Heart right ventricle (tissue), 16 donors: ENCODE data around the gene CPHXL. TPM values are rescaled to one million over a fixed set of nuclear protein-coding genes. Genes with fewer than 3 reads are reported as not detected.

ENCODE experiments used
- ATAC-seq, 8 donors: fragments of 200-7000 bp; cut with Tn5 transposase; one replicate each; pipeline ENCODE4 v1.9.1; 2020; ENCODE audit warnings: mild to moderate bottlenecking in 8 of 8, moderate library complexity in 8 of 8, moderate number of reproducible peaks in 1 of 8
- DNase-seq, 2 donors: peaks; one replicate each; pipeline ENCODE4 v3.0.0-alpha.2; 2020
- H3K27ac ChIP-seq, 10 donors: fragments of 200-600 bp; sonication (generic) in 2 of 10; one replicate each; pipeline versions ENCODE4 v1.5.0 to v1.8.0; 2020 to 2022; ENCODE audit warnings: mild to moderate bottlenecking in 3 of 10
- H3K27me3 ChIP-seq, 7 donors: fragments of 200-600 bp; one replicate each; pipeline ENCODE4 v1.8.0; 2021 to 2022; ENCODE audit warnings: mild to moderate bottlenecking in 2 of 7
- H3K36me3 ChIP-seq, 9 donors: fragments of 200-600 bp; sonication (generic) in 1 of 9; one replicate each; pipeline versions ENCODE4 v1.5.0 to v1.8.0; 2020 to 2022; ENCODE audit warnings: mild to moderate bottlenecking in 2 of 9
- H3K4me1 ChIP-seq, 9 donors: fragments of 200-600 bp; sonication (generic) in 1 of 9; one replicate each; pipeline versions ENCODE4 v1.5.0 to v1.8.0; 2020 to 2022; ENCODE audit warnings: mild to moderate bottlenecking in 4 of 9
- H3K4me3 ChIP-seq, 10 donors: fragments of 200-600 bp; sonication (generic) in 2 of 10; one replicate each; pipeline versions ENCODE4 v1.5.0 to v1.8.0; 2020 to 2022; ENCODE audit warnings: mild to moderate bottlenecking in 7 of 10, moderate library complexity in 2 of 10
- H3K9me3 ChIP-seq, 11 donors: fragments of 200-600 bp in 10 of 11; sonication (generic) in 2 of 11; one replicate each; pipeline versions ENCODE4 v1.5.0 to v1.8.0; 2013 to 2022; ENCODE audit warnings: mild to moderate bottlenecking in 2 of 11, control low read depth in 1 of 11, moderate library complexity in 1 of 11
- WGBS, 2 donors: extraction: QIAGEN DNeasy Blood & Tissue Kit; methylation state at CpG; one replicate each; pipeline ENCODE4 v1.1.7; 2013; ENCODE audit warnings: inconsistent platforms in 1 of 2; 5-methylcytosine and 5-hydroxymethylcytosine counted together
- intact Hi-C, 10 donors: fragments of 100-400 bp; cut with DNase I; formaldehyde crosslinking; loops; one replicate each; pipeline versions ENCODE4 v1.11.1 to v1.14.2; 2022
- polyA plus RNA-seq, 2 donors: library from polyadenylated mRNA; stranded (reverse); fragments of 200-250 nt; gene quantifications; one replicate each; pipeline ENCODE4 v1.2.3, GENCODE V29; 2013
- total RNA-seq, 10 donors: library from RNA; stranded (reverse); fragmentation: NEBNext Ultra II Directional in 3 of 10; extraction: Animal tissue kit (Norgen Biotek cat#: 25700) in 3 of 10; gene quantifications; one replicate each; pipeline versions ENCODE4 v1.2.1 to v1.2.4, GENCODE V29; 2021 to 2023
- TF ChIP-seq, protein P1 (sequence below), 9 donors: fragments of 200-600 bp; sonication (generic) in 2 of 9; IDR thresholded peaks; one replicate each; pipeline versions ENCODE4 v1.5.0 to v1.8.0; 2021 to 2022; ENCODE audit warnings: antibody characterized with exemption in 9 of 9, mild to moderate bottlenecking in 5 of 9, moderate library complexity in 1 of 9
- donor health status: Arrhythmogenic right ventricular cardiomyopathy.
- donor health status: ischemic (EF 13 %, LVEDD 7.1; RV severe dilation, severe dysfunction).
- donor health status: healthy with polysubstance abuse.
- donor health status: DM: no; HTN: yes; CAD: no.
- donor health status: DM: no; HTN: no; CAD: no.
- donor health status: ischemic (EF 25% LVEDD 6.9; RV normal size, moderate dysfunction).
- donor health status: ischemic (EF 25% LVEDD 5.7; RV mildly dilated, moderate dysfunction).
- donor health status: healthy.
- donor health status: DM: yes; HTN: yes; CAD: no.
- donor health status: Ischemic cardiomyopathy.
- donor health status: ischemic (EF 35%, LVEDD 5.7; RV mildly dilated, moderate dysfunction).
- donor health status: nonischemic (EF 11% LVEDD 7.7; RV severe dilation, severe dysfunction).
- donor health status: DM: yes; HTN: yes; CAD: no.
- donor health status: PGD.
- donor health status: ischemic (EF 29% LVEDD 5.4; RV normal size, mild dysfunction).
- donor health status: nonischemic (EF 23%, LVEDD 6.1; RV moderate dilation, normal function).

Gene CPHXL
- total and polyA plus RNA-seq, 12 donors = not detected

DNA sequence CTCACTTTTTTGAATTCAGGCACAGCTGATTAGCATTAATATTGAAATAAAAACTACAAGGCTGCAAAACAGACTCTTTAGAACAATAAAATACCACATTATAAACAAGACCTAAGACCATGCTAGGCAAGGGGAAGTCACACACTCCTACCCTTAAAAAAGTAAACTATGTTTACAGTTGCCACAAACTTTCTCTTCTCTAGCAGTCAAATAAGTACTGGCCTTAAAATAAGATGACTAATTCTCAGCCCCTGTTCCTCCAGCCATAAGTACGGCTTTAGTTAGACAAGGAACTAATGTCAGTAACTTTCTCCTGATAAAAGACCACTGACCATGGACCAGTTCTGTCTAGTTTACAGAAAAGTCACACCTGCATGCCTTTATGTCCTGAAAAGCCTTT is 19.5 kb upstream of the CPHXL start:
- TF ChIP-seq, protein P1, sequence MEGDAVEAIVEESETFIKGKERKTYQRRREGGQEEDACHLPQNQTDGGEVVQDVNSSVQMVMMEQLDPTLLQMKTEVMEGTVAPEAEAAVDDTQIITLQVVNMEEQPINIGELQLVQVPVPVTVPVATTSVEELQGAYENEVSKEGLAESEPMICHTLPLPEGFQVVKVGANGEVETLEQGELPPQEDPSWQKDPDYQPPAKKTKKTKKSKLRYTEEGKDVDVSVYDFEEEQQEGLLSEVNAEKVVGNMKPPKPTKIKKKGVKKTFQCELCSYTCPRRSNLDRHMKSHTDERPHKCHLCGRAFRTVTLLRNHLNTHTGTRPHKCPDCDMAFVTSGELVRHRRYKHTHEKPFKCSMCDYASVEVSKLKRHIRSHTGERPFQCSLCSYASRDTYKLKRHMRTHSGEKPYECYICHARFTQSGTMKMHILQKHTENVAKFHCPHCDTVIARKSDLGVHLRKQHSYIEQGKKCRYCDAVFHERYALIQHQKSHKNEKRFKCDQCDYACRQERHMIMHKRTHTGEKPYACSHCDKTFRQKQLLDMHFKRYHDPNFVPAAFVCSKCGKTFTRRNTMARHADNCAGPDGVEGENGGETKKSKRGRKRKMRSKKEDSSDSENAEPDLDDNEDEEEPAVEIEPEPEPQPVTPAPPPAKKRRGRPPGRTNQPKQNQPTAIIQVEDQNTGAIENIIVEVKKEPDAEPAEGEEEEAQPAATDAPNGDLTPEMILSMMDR (IDR thresholded peaks at IDR 0.05) = no peak
- DNase-seq = no peak
- no peak for ATAC-seq
- WGBS, 2 donors = 85 to 100% methylated on average over 1 of the region's 1 CpG
- Histone ChIP-seq H3K4me1 (no peaks in the 10 kb centered on the region), H3K27ac (no peak overlapping the region), H3K27me3 (no peaks in the 10 kb centered on the region), H3K9me3 (peaks cover 0 to 31% (median 12%) of the 10 kb centered on the region in 11 donors), H3K36me3 (no peaks in the 10 kb centered on the region), H3K4me3 (no peak overlapping the region)
- intact Hi-C loops = no loop called here

DNA sequence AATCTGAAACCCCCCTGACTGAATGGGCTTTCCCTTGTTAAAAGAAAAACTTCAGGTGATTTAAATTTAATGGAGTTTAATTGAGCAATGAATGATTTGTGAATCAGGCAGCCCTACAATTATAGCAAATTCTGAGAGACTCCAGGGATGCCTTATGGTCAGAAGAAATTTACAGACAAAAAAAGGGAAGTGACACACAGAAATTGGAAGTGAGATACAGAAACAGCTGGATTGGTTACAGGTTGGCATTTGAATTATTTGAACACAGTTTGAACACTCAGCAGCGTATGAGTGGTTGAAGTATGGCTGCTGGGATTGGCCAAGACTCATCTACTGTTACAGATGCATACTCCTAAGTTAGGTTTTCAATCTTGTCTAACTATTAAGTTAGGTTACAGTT is 19.0 kb upstream of the CPHXL start:
- peaks cover 0 to 37% (median 12%) of the 10 kb centered on the region in 11 donors for H3K9me3 ChIP-seq
- intact Hi-C loops = no loop called here
- 69 to 70% methylated on average over 1 of the region's 1 CpG for WGBS, 2 donors
- no peaks in the 10 kb centered on the region for H3K4me1 ChIP-seq
- no peaks in the 10 kb centered on the region for H3K27me3 ChIP-seq
- no peaks in the 10 kb centered on the region for H3K36me3 ChIP-seq
- DNase-seq (no peak), ATAC-seq (no peak)
- no peak overlapping the region for H3K4me3 ChIP-seq
- TF ChIP-seq, protein P1 (IDR thresholded peaks at IDR 0.05) = no peak
- no peak overlapping the region for H3K27ac ChIP-seq

DNA sequence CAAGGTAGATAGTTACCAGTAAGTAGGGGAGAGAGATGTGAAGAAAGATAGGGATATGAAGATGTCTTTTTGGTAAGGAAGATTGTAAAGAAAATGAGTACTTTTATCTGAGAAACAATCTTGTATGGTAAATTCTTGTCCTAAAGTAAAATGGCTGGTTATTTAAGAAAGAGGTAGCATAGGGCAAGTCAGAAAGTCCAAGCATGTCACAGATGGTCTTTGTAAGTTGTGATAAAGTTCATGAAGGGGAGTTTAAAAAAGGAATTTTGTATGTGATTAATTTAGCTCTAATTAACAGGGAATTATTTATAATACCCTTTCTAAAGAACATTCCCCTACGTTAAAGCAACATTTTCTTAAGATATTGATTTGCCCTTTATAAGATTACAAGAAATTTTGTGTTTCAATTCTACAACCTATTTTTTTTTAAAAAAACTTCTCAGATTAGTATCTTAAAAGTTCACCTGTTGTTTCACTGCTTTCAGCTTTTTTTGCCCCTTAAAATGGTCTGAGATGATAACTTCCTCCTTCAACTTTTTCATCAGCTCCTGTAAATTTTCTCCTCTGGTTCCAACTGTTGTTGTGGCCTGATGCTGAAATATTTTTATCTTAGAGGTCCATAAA is 16.2 kb upstream of the CPHXL start:
- H3K27ac ChIP-seq = no peak overlapping the region
- H3K4me3 ChIP-seq = no peak overlapping the region
- no peaks in the 10 kb centered on the region for H3K27me3 ChIP-seq
- H3K4me1 ChIP-seq = no peaks in the 10 kb centered on the region
- no peaks in the 10 kb centered on the region for H3K36me3 ChIP-seq
- 30 to 31% methylated on average over 1 of the region's 1 CpG for WGBS, 2 donors
- TF ChIP-seq, protein P1 (IDR thresholded peaks at IDR 0.05) = no peak
- intact Hi-C loops = no loop called here
- DNase-seq (no peak), ATAC-seq (no peak)
- H3K9me3 ChIP-seq = peaks cover 0 to 40% (median 12%) of the 10 kb centered on the region in 11 donors

DNA sequence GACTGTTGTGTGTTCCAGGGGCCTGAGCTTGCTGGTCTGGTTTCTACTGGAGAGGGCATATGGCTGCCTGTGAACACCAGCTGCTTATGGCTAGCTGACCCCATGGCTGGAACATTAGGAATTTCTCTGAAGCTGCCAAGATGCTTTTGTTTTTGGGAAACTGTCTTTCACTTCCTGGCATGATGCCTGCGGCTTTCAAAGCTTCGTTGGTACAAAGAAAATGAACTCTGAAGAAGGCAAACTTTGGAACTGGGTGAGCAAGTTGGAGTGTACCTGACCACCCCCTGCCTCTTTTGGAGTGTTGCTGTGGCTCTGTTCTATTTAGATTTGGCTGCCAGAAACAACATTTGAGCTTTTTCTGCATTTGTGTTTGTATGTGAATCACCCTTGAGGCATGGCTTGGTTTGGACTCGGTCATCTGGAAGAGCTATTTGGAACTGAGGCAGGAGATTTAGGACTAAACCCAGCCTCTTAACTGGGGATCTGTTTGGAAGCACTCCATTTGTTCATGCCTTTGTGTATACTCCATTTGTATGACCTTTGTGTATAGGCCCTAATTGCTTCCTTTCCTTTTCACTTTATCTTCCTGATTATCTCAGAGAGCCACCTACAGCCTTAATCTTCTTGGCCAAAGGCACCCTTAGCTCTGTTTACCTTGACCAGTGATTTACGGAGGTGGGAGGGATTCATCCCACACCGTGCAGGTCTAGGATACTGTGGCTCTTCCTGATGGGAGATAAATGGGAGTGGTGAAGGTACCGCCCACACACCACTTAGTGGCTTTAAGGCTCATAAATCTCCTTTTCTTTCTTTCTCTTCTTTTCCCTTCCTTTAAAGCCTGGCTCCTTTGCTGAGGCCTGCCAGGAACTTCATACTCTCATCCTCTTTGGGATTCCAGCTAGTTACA is 7.3 kb upstream of the CPHXL start:
- Histone ChIP-seq H3K9me3 (peaks cover 0 to 4% (median 0%) of the 10 kb centered on the region in 11 donors), H3K4me1 (peaks cover 2 to 17% (median 15%) of the 10 kb centered on the region in 9 donors), H3K27me3 (no peaks in the 10 kb centered on the region), H3K27ac (peak overlapping the region in 4 of 10 donors; percentile 2 to 50 (median 25)), H3K4me3 (no peak overlapping the region), H3K36me3 (no peaks in the 10 kb centered on the region)
- intact Hi-C loops = no loop called here
- WGBS, 2 donors = 46 to 49% methylated on average over 6 of the region's 6 CpGs
- DNase-seq (no peak), ATAC-seq (peak in 4 of 8 donors; percentile 25 to 42 (median 36))
- TF ChIP-seq, protein P1 (IDR thresholded peaks at IDR 0.05) = no peak
